HepG2 (cell line): ENCODE measurements around the gene CCM2L. TPM values are rescaled to one million over a fixed set of nuclear protein-coding genes. Genes with fewer than 3 reads are reported as not detected.

ENCODE experiments used
- ATAC-seq: fragments of 200-7000 bp; cut with Tn5 transposase; 3 replicates; pipeline ENCODE4 v1.9.1; 2020; ENCODE audit warnings: mild to moderate bottlenecking, moderate library complexity
- BruUV-seq: library from RNA; stranded (reverse); fragments of 400-500 nt; replicated peaks from 2 replicates; lab custom pipeline; 2021; lab: Mats Ljungman, UMichigan
- CTCF ChIA-PET: fragments of 300-600 bp; formaldehyde crosslinking; extraction: SDS; loops from one replicate; lab custom pipeline; 2021; ENCODE audit warnings: low total read pairs, inconsistent platforms, low intra/inter-chr PET ratio; lab: Yijun Ruan, JAX
- POLR2A ChIA-PET: fragments of 350-600 bp; sonication (Branson Sonifier 250); formaldehyde crosslinking; loops from one replicate; lab custom pipeline; 2020; ENCODE audit warnings: antibody characterized with exemption, inconsistent platforms; lab: Yijun Ruan, JAX
- DNase-seq: peaks from one replicate; pipeline ENCODE4 v3.0.0-alpha.2; 2015; ENCODE audit warnings: low spot score
- FAIRE-seq: peaks from 3 replicates; lab custom pipeline; 2011; peaks lifted over from hg19 to GRCh38; lab: Jason Lieb, UNC
- H2AFZ ChIP-seq: one replicate; pipeline ENCODE4 v1.6.1; 2011; ENCODE audit warnings: low read length, inconsistent platforms
- H3K27ac ChIP-seq: fragments of 300-600 bp; 3 replicates; pipeline ENCODE4 v1.8.0; 2011; ENCODE audit warnings: mixed run types, mild to moderate bottlenecking, mixed read lengths, low read length, inconsistent platforms; ENCODE audit not compliant: insufficient read depth; ENCODE audit errors: extremely low read length
- H3K27me3 ChIP-seq, 2 experiments: fragments of 200-600 bp in 1 of 2; 2 replicates in 1 of 2; 3 replicates in 1 of 2; pipeline versions ENCODE4 v1.6.0 to v1.8.0; 2011; ENCODE audit warnings: low read length in 2 of 2, mild to moderate bottlenecking in 2 of 2, moderate library complexity in 2 of 2, inconsistent platforms in 1 of 2; ENCODE audit not compliant: insufficient read depth in 2 of 2, control insufficient read depth in 1 of 2
- H3K36me3 ChIP-seq, 2 experiments: fragments of 200-600 bp in 1 of 2; replicated peaks in 1 of 2; 2 replicates in 1 of 2; 3 replicates in 1 of 2; pipeline versions ENCODE4 v1.5.1 to v1.8.0; 2011; ENCODE audit warnings: low read length in 2 of 2, inconsistent platforms in 1 of 2; ENCODE audit not compliant: insufficient read depth in 2 of 2, control insufficient read depth in 1 of 2
- H3K4me1 ChIP-seq: 2 replicates; pipeline ENCODE4 v1.5.1; 2012; ENCODE audit warnings: low read length, inconsistent platforms; ENCODE audit not compliant: insufficient read depth
- H3K4me2 ChIP-seq: 2 replicates; pipeline ENCODE4 v1.6.0; 2011; ENCODE audit warnings: low read depth, low read length, inconsistent platforms
- H3K4me3 ChIP-seq, 3 experiments: fragments of 200-600 bp in 1 of 3; sonication (generic), shearing (Covaris generic) in 1 of 3; replicated peaks in 1 of 3; 2 replicates each; pipeline ENCODE4 v1.5.1; 2011 to 2016; ENCODE audit warnings: low read length in 3 of 3, inconsistent platforms in 2 of 3, low read depth in 2 of 3, mild to moderate bottlenecking in 2 of 3, control low read depth in 1 of 3, mixed read lengths in 1 of 3; ENCODE audit not compliant: insufficient read depth in 1 of 3
- H3K79me2 ChIP-seq: one replicate; pipeline ENCODE4 v1.6.1; 2011; ENCODE audit warnings: low read length, inconsistent platforms; ENCODE audit not compliant: insufficient read depth
- H3K9ac ChIP-seq: 2 replicates; pipeline ENCODE4 v1.6.0; 2011; ENCODE audit warnings: mild to moderate bottlenecking, low read depth, low read length, inconsistent platforms; ENCODE audit not compliant: insufficient read depth
- H3K9me3 ChIP-seq: 2 replicates; pipeline ENCODE4 v1.5.1; 2012; ENCODE audit warnings: mild to moderate bottlenecking, low read length
- H4K20me1 ChIP-seq: 2 replicates; pipeline ENCODE4 v1.6.0; 2011; ENCODE audit warnings: inconsistent platforms, mild to moderate bottlenecking, low read length, moderate library complexity; ENCODE audit not compliant: insufficient read depth
- AGO1 ChIP-seq: fragments of 200-400 bp; formaldehyde crosslinking; IDR thresholded peaks from 2 replicates; pipeline ENCODE4 v1.6.1; 2017; ENCODE audit warnings: mild to moderate bottlenecking, low read depth, low read length, moderate library complexity; ENCODE audit not compliant: poor library complexity, severe bottlenecking
- ATF4 ChIP-seq, 2 experiments: fragments of 450-650 bp in 1 of 2; sonication (generic) in 1 of 2; formaldehyde crosslinking; IDR thresholded peaks; 2 replicates each; pipeline versions ENCODE4 v1.5.0 to v1.8.0; 2020 to 2022; ENCODE audit warnings: mild to moderate bottlenecking in 1 of 2, missing genetic modification reagents in 1 of 2
- ELF3 ChIP-seq: IDR thresholded peaks from 2 replicates; pipeline ENCODE4 v1.6.1; 2016; ENCODE audit warnings: missing genetic modification reagents, missing compliant biosample characterization
- PPARG ChIP-seq: conservative IDR thresholded peaks from 2 replicates; pipeline ENCODE4 v1.6.1; 2016; ENCODE audit warnings: missing biosample characterization, missing genetic modification reagents
- RBFOX2 ChIP-seq: fragments of 200-400 bp; formaldehyde crosslinking; IDR thresholded peaks from 2 replicates; pipeline ENCODE4 v1.6.1; 2017; ENCODE audit warnings: low read depth, mild to moderate bottlenecking, low read length
- TAF15 ChIP-seq: fragments of 200-400 bp; formaldehyde crosslinking; IDR thresholded peaks from one replicate; pipeline ENCODE4 v1.6.1; 2018; ENCODE audit warnings: mild to moderate bottlenecking, low read depth, low read length; ENCODE audit not compliant: poor library complexity, severe bottlenecking
- WIZ ChIP-seq: sonication (generic); formaldehyde crosslinking; IDR thresholded peaks from 2 replicates; pipeline ENCODE4 v1.5.1; 2020; ENCODE audit warnings: mild to moderate bottlenecking, missing genetic modification reagents
- YEATS2 ChIP-seq: sonication (generic); formaldehyde crosslinking; IDR thresholded peaks from 2 replicates; pipeline ENCODE4 v1.4.0; 2020; ENCODE audit warnings: missing genetic modification reagents, borderline replicate concordance
- YEATS4 ChIP-seq: sonication (generic); formaldehyde crosslinking; IDR thresholded peaks from 2 replicates; pipeline ENCODE4 v1.4.0; 2020; ENCODE audit warnings: missing genetic modification reagents, borderline replicate concordance
- ZBTB46 ChIP-seq: sonication (generic); formaldehyde crosslinking; IDR thresholded peaks from 2 replicates; pipeline ENCODE4 v1.4.0; 2020; ENCODE audit warnings: mild to moderate bottlenecking, missing genetic modification reagents, borderline replicate concordance
- ZNF20 ChIP-seq: sonication (generic); formaldehyde crosslinking; IDR thresholded peaks from 2 replicates; pipeline ENCODE4 v1.4.0; 2020; ENCODE audit warnings: mild to moderate bottlenecking, moderate library complexity, missing genetic modification reagents
- ZNF205 ChIP-seq: IDR thresholded peaks from 2 replicates; pipeline ENCODE4 v1.6.1; 2018; ENCODE audit warnings: missing biosample characterization, missing genetic modification reagents
- ZNF264 ChIP-seq: sonication (generic); formaldehyde crosslinking; IDR thresholded peaks from 2 replicates; pipeline ENCODE4 v1.4.0; 2020; ENCODE audit warnings: missing genetic modification reagents
- ZNF558 ChIP-seq: sonication (generic); formaldehyde crosslinking; IDR thresholded peaks from 2 replicates; pipeline ENCODE4 v1.9.0; 2022; ENCODE audit warnings: mild to moderate bottlenecking, missing genetic modification reagents, borderline replicate concordance
- ZNF572 ChIP-seq: sonication (generic); formaldehyde crosslinking; IDR thresholded peaks from 2 replicates; pipeline ENCODE4 v1.5.1; 2020; ENCODE audit warnings: mild to moderate bottlenecking, missing genetic modification reagents
- ZNF589 ChIP-seq: sonication (generic); formaldehyde crosslinking; conservative IDR thresholded peaks from 2 replicates; pipeline ENCODE4 v1.8.0; 2022; ENCODE audit warnings: mild to moderate bottlenecking, moderate library complexity, missing genetic modification reagents
- ZNF746 ChIP-seq: sonication (generic); formaldehyde crosslinking; IDR thresholded peaks from 2 replicates; pipeline ENCODE4 v1.8.0; 2022; ENCODE audit warnings: mild to moderate bottlenecking, missing genetic modification reagents
- ZNF761 ChIP-seq: sonication (generic); formaldehyde crosslinking; conservative IDR thresholded peaks from 2 replicates; pipeline ENCODE4 v1.4.0; 2020; ENCODE audit warnings: mild to moderate bottlenecking, missing genetic modification reagents
- ZNF766 ChIP-seq: sonication (generic); formaldehyde crosslinking; IDR thresholded peaks from 2 replicates; pipeline ENCODE4 v1.5.0; 2020; ENCODE audit warnings: missing genetic modification reagents, borderline replicate concordance
- ZNF772 ChIP-seq: sonication (generic); formaldehyde crosslinking; IDR thresholded peaks from 2 replicates; pipeline ENCODE4 v1.5.0; 2020; ENCODE audit warnings: mild to moderate bottlenecking, missing genetic modification reagents
- WGBS: methylation state at CpG from one replicate; pipeline ENCODE4 v1.1.6; 2017; ENCODE audit warnings: low lambda C conversion rate; 5-methylcytosine and 5-hydroxymethylcytosine counted together
- in situ Hi-C: cut with HindIII; loops from 2 replicates; pipeline ENCODE4 v1.10.0; 2017; ENCODE audit warnings: low pct_unique_long_range_greater_than_20kb; ENCODE audit not compliant: extremely low pct_ligation_motif_present
- intact Hi-C: fragments of 100-400 bp; cut with micrococcal nuclease; formaldehyde crosslinking; loops from one replicate; pipeline ENCODE4 v1.10.0; 2022; ENCODE audit not compliant: unreplicated experiment
- polyA plus RNA-seq, 8 experiments: library from polyadenylated mRNA; depleted of rRNA in 3 of 8; stranded (reverse) in 7 of 8; unstranded in 1 of 8; fragments of >200 nt; fragmentation: Illumina TruSeq in 4 of 8; extraction: Trizol in 4 of 8; gene quantifications; 2 replicates each; pipeline versions ENCODE4 v1.2.1 to v1.2.3, GENCODE V29; 2011 to 2016; ENCODE audit warnings: low read depth in 4 of 8, missing spikeins in 1 of 8, mixed read lengths in 1 of 8; ENCODE audit not compliant: insufficient read depth in 1 of 8
- total RNA-seq, 5 experiments: library from RNA; depleted of rRNA; stranded (reverse); fragments of >200 nt; fragmentation: Illumina TruSeq; extraction: Trizol; gene quantifications; 2 replicates each; pipeline ENCODE4 v1.2.3, GENCODE V29; 2016; ENCODE audit warnings: low read depth in 1 of 5

Gene CCM2L
- total and polyA plus RNA-seq, 2 of the 13 experiments (the other 11 are each of a cell fraction or from before 2014, with no cell fraction given), result 0.15 TPM; not detected in 1

GRCh38 chr20:32031007-32031958 lies 21.0 kb downstream of the CCM2L start:
- WGBS, result 18% methylated on average over 44 of the region's 59 CpGs
- peak; percentile 88 for FAIRE-seq
- H3K4me1 ChIP-seq, result peaks cover 23% of the 10 kb centered on the region
- TF ChIP-seq RBFOX2 (no peak), ZNF761 (0 out of 2 replicates have a peak, but pooled peaks have one; percentile 40), ZNF572 (CRISPR knock-in tag) (no peak), AGO1 (peak; percentile 43), PPARG (CRISPR knock-in tag) (0 out of 2 replicates have a peak, but pooled peaks have one; percentile 28), ZNF772 (peak; percentile 54), ZNF589 (no peak), ZNF205 (CRISPR knock-in tag) (no peak; the same call in 1 of the 2 replicates), YEATS2 (CRISPR knock-in tag) (0 out of 2 replicates have a peak, but pooled peaks have one; percentile 57), WIZ (CRISPR knock-in tag) (no peak), TAF15 (no peak), ZNF746 (CRISPR knock-in tag) (no peak), ZNF766 (CRISPR knock-in tag) (0 out of 2 replicates have a peak, but pooled peaks have one; percentile 57), ZBTB46 (CRISPR knock-in tag) (0 out of 2 replicates have a peak, but pooled peaks have one; percentile 70), ZNF558 (CRISPR knock-in tag) (no peak), ATF4 (CRISPR knock-in tag; IDR thresholded peaks at IDR 0.05) (no peak), YEATS4 (CRISPR knock-in tag) (peak; percentile 46; the same call in 1 of the 2 replicates), ZNF264 (CRISPR knock-in tag) (0 out of 2 replicates have a peak, but pooled peaks have one; percentile 20), ZNF20 (CRISPR knock-in tag) (no peak), ELF3 (CRISPR knock-in tag) (0 out of 2 replicates have a peak, but pooled peaks have one; percentile 22)

More at GRCh38 chr20:32031007-32031958, 21.0 kb downstream of the CCM2L start:
- Histone ChIP-seq H2AFZ (no peak overlapping the region), H3K9ac (no peak overlapping the region), H4K20me1 (no peaks in the 10 kb centered on the region), H3K27me3 (peaks cover 0 to 36% of the 10 kb centered on the region in 2 experiments; a peak in 3 of 5 replicates), H3K27ac (no peak overlapping the region), H3K9me3 (no peaks in the 10 kb centered on the region), H3K4me2 (peak overlapping the region; percentile 23), H3K79me2 (no peaks in the 10 kb centered on the region), H3K36me3 (no peaks in the 10 kb centered on the region), H3K4me3 (peak overlapping the region in 1 of 3 experiments; percentile 24; a peak in 1 of 6 replicates)
- BruUV-seq, result no TSS peak
- peak; percentile 94 for DNase-seq
- ChIA-PET CTCF (interaction anchor here (0.6 to 3.3 kb wide), 8 partner anchors 12 to 211 kb away, joined by 3 to 64 read pairs (median 6); partner anchors contain the start of gene PDRG1), POLR2A (no interaction called here)
- intact Hi-C loops (loop anchor here (1.0 to 5.0 kb wide), 5 partner anchors 13 to 208 kb away; partner anchors contain the start of gene PDRG1), in situ Hi-C loops (loop anchor here (5.0 kb wide), 1 partner anchor 209 kb away; no protein-coding TSS in a partner anchor)
- peak; percentile 97 for ATAC-seq
